GM18508 (cell line): ENCODE data around the gene FARS2.
A peak's percentile ranks its signal among the peaks of the same experiment; 100 is the strongest.

Source experiments
- ATAC-seq: cut with Tn5 transposase; IDR thresholded peaks from one replicate; pipeline ENCODE4 v1.9.1; 2021; ENCODE audit warnings: moderate number of reproducible peaks; ENCODE audit not compliant: insufficient read depth, unreplicated experiment

FARS2 gene

DNA sequence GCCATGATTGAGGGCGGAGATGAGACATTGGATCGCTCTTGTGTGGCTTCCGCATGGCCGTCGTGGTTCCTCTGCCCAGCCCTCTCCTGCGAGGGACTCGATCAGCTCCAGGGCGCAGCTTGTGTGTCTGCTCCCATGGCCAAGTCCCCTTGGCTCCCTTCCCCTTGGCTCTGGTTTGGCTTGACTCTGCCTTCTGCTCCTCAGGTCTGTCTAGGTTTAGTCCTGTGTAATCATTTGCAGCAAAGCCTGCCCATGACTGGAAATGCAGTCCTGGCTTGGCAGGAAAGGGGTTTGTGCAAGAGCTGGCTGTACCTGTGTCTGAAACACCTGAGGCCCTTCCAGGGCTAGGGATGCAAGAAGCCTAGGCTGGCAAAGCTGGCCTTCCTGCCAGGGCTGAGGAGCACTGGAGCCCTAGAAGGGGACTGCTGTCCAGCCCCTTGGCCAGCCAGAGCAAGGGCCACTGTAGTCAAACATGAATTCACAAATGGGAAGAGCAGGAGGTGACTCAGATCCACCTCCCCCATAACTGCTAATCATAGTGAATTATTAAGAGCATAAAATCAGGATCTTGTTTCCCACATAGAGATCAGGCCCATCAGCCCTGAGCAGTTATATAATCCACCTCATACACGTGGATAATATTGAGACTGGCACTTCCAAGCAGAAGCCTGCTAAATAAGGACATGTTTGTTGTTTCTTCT is 196.8 kb downstream of the FARS2 start:
- no peak for ATAC-seq

DNA sequence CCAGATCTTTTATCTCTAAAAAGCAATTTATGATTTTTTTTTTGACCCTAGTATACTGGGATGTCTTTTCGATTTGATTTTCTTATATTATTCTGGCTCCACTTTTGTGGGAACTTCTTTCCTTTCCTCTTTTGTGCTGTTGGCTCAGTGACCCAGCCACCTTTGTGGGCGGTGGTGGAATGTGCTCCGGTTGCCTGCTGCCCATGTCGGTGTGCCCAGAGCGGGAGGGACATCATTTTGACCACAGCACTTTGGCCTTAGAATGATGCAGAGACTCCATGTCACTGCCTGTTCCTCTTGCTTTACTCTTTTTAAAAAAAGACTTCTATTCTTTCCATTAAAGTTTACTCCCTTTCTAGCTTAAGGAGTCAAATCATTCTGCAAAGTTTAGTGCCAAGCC is 198.0 kb downstream of the FARS2 start:
- no peak for ATAC-seq

DNA sequence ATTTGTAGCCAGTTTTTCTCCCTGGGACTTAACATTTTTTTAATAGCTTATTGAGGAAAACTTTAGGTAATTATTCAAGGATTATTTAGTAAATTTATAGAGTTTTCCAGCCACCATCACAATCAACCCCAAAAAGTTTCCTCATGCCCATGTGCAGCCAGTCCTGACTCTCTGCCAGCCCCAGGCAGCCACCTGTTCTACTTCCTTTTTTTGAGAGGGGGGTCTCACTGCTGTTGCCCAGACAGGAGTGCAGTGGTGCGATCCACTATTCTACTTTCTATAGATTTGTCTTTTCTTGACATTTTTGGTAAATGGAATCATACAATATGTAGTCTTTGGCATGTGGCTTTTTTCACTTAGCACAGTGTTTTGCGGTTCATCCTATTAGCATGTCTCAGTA is 200.1 kb downstream of the FARS2 start:
- ATAC-seq: no peak

DNA sequence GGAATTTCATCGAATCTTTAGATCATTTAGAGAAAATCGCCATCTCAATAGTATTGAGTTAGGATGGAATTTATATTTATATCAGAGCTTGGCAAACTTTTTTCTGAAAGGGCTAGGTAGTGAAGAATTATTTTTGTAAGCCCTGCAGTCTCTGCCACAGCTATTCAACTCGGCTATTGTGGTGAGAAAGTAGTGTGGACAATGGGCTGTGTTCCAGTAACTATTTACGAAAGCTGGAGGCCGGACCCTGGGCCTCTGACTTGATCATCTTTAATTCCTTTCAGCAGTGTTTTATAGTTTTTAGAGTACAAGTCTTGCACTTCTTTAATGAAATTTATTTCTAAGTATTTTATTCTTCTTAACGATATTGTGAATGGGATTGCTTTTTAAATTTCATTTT is 201.5 kb downstream of the FARS2 start:
- no peak for ATAC-seq

DNA sequence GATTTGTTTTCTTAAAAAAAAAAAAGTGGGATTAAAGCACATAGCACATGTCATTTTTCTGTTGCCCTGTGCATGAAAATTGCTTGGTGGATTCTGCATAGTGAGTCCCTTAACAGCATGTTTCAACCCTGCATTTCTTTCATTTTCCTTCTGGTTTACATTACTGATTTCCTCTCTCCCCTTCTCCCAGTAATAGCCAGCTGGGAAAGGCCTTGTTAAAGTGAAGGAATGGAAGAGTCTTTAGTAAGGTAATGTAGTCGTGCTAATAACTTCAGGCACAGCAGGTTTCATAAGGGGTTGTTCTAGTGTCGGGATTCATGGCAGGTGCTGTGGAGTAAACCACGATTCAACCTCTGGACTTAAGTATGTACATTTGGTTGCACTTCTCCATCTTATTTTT is 202.4 kb downstream of the FARS2 start:
- ATAC-seq: no peak

DNA sequence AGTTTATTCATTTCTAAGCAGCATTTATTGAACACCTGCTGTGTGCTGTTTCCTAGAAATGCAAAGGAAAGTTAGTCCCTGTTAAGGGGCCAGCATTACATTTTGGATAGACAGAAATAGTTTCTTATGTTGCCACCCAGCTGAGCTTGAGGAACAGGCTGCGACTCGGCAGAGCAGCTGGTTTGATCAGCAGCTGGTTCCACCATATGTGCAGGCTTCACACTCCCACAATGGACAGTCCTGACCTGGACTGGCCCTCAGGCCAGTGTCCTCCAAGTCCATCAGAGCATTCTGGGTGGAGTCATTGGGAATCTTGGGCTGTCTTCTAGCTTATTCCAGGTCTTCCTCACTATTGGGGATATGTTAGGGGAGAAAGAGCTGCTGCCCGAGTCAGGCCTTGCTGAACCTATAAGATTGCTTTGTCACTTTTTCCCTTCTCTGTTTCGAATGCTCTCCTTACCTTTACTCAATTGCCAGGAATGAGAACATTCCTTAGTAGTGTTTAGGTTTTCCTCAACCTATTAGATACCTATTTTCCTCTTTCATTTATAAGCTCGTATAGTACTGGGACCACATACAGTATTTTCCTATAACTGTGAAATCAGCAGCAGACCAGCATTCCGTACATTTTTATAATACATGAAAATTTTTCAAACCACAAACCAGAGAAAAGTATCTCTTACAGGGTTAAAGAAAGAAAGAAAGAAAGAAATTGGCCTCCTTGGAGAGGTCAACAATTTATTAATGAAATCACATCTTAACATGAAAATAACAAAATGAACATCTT is 203.0 kb downstream of the FARS2 start:
- no peak for ATAC-seq

DNA sequence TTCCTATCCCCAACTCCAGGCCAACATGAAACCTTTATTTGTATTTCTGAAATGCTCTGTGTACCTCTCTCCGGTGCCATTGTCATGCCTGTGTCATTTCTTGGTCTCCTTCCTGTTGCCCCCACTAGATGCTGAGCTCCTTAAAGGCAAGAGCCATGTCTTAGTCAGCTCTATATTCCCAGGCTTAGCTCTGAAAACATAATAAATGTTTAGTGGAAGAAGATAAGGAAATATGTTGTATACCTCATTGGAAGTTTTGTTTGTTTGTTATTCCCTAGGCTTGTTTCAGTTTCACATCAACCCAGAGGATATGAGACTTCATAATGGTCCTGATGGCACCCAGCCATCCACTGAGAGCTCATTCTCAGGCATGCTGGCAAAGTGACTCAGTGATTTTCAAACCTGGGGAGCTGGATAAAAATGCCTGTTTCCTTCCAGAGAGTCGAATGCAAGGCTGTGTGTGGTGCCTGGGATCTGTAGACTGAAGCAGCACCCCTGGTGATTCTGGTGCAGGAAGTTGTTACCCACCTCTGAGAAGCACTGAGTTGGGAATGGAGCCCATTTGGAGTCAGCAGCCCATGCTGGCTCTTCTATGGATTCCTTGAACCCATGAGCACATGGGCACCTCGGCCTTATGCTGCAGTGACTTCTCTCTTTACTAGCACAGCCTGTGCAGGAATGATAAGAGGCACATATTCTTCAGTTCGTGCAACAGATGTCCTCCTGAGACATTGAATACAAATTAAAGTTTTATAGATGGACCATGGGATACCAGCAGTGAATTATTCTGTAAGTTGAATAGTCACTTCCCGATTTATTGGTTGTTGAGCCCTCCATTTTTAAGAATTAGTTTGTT is 205.2 kb downstream of the FARS2 start:
- ATAC-seq: no peak

DNA sequence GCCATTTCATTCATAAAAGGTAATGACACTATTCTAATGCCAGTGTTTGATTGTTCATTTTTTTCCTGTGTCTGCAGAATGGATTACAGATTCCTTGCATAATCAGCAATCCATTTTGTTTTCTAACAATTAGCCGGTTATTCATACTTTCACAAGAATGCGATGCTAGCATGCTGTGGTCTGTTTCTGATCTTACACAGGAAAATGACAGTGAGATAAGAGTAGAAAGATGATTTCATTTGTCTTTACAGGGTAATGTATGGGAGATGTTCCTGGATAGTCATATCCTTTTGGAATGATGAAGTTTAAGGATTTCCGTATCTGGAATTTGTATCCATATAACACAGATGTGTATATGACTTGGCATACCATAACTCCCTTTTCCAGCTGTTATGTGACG is 207.3 kb downstream of the FARS2 start:
- no peak for ATAC-seq

DNA sequence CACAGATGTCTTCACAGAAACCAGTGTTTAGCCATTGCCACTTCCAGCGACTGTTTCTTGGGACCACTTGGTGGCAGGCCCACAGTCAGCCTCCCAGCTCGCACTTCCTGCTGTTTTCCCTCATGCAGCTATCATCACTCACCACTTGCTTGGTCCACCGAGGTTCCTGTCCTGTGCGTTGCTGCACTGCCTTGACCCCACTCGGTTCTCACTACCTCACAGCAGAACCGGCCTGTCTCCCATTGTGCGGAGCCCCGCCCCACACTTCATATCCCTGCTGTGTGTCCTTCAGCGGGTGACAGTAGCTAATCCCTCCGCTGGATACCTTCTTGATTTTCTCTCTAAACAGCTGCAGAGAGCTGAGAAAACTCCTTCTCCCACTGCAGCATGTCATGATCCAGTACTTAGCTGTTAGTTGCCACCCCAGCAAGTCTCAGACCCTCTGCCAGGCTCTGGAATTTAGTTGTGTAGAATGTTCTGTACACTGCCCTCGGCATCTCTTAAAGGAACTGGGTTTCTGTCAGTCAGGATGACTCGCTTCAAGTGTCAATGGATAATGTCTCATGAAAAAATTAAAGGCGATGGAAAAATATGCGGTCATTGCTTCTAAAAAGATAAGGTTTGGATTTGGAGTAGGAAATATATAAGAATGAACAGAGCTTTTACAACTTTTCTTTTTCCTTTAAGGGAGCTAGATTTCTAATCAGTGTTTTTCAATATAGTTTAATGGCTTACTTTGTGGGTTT is 208.0 kb downstream of the FARS2 start:
- no peak for ATAC-seq

DNA sequence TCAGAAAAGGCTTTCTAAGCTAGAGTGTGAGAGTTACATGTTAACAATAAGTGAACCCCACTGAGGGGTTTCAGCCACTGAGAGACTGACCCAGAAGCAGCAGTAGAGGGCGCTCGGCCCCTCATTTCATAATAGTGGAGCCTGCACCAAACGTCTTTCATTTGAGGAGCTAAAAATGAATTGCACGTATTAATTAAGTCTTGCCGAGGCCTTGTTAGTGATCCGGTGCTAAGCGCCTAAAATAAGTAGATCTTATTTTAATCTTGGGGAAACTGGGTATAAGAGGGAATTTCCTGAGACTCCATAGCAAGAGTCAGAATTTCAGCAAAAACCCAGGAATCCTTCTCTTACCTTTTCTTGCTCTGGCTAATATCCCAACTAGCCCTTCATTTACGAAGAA is 209.7 kb downstream of the FARS2 start:
- no peak for ATAC-seq

DNA sequence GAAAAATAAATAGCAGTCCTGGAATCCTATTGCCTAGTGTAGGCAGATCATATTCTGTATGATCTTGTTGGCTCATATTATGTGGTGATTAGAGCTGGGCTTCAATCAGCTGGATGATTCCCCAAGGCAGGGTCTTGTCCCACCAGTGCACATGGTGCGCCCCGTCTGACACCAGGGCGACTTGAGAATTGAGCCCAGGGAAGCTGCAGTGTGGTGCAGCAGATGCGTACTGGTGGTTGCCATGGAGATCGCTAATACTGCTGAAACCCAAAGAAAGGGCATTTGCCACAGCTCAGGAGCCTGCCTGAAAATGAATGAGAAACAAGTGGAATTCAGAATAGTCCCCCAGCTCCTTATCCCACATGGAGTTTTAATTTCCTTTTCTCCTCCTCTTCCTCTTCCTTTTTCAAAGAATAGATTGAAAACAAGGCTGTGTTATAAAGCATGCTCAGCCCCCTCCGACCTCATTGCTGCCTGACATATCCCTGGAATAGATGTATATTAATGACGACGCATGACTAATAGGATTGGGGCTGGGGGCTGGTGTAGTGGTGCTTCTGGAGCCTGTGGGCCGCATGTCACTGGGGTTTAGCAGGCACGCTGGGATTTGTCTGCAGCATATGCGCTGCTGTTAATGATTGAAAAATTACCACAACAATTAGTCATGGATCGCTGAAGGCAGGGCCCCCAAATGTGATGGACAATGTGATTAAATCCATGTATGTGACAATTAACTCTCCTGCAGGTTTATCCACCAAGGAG is 210.5 kb downstream of the FARS2 start:
- ATAC-seq: no peak

DNA sequence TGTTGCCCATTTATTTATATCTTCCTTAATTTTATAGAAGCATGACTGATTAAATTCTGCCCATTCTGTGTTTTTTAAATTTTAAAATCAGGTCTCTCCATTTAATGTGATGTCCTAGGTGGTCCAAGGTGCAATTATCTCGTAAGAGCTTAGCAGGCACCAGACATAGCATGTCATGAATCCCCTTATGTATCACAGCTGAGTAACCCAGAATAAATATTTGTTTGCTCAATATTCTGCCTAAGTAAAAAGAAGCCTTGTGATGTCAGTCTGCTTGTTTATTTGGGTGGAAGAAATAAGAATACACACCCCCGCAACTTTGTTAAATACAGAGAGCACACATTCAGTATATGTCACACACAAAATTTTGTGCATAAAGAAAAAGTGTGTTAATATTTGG is 211.3 kb downstream of the FARS2 start:
- ATAC-seq: no peak

DNA sequence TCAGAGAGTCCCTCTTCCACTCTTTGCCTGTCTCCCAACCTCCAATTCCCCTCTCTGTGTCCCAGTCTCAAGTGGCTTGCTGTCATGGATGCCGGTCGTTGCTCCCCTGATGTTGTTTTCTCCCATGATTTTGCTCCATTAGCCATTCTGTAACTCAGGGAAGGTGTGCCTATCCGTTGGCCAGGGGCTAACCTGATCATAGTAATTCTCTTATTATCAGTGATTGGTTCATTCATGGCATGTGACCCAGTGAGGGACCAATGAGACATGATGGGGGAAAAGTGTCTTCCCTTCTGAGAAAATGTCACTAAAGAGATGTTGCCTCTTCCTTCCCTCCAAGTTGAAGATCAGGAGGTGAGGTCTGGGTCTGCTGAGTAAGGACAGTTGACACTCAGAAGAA is 214.5 kb downstream of the FARS2 start:
- no peak for ATAC-seq

DNA sequence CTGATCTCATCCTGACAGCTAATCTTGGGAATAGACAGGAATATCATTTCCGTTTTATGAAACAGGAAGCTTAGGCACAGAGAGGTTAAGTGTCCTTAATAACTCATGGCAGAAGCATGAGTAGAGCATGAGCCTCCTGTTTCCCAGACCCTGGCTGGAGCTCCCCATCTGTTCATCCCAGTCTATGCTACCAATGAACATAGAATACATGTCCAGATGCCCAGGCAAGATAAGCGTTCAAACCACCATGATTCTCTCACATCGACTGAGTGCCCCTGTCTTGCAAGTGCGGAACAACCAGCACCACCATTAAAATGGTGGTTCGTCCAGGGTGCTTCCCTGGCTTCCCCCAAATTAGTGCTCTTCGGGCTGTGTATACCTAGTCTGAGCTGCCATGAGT is 217.1 kb downstream of the FARS2 start:
- no peak for ATAC-seq

DNA sequence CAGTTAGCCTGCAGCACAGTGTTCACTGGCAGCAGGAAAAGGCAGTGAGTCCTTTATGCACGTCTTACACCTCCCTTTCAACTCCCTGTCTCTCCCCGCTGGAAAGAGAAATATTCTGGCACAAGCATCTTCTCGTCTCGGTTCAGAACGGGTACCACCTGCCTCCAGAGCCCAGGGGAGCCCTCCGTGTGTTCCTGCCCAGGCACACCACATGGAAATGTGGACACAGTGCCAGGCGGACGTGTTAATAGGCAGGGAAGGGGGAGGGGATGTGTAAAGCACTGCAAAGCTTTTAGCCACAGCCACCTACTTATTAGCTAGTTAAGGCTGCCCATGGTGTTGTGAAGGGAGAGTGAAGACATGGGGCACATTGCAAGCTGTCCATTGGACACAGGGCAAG is 219.7 kb downstream of the FARS2 start:
- ATAC-seq: no peak

DNA sequence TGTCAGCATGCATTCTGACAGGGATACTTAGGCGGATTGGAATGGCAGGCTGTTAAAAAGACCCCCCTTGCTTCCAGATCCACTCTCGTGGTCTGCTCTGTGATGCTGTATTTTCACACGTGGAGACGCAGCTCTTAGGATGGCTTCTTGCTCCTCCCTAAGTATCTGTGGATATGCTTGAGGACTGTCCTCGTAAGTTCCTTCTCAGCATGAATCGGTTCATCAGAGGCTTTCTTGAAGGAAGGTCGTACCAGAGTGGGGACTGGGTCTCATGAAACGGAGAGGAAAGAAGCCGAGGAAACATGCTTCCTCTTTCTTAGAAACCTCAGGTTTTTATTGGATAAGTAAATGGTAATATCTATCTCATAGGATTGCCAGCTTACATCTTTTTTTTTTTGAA is 220.4 kb downstream of the FARS2 start:
- ATAC-seq: no peak

DNA sequence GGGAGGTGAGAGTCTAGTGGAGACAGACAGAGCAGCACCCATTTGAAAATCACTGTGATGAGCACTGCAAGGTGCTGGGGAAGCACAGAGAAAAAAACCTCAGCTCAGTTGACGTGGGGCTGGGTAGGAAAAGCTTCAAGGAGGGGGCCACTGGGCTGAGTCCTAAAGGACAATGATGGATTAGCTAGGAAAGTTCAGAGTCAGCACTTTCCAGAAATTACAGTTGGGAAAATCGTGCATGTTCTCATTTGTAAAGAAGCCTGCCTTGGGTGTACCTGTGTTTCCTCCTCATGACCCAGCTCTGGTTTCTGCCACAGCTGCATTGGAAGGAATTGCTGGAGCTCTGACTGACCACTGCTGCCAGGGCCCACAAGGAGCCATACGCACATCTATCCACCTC is 221.3 kb downstream of the FARS2 start:
- no peak for ATAC-seq

DNA sequence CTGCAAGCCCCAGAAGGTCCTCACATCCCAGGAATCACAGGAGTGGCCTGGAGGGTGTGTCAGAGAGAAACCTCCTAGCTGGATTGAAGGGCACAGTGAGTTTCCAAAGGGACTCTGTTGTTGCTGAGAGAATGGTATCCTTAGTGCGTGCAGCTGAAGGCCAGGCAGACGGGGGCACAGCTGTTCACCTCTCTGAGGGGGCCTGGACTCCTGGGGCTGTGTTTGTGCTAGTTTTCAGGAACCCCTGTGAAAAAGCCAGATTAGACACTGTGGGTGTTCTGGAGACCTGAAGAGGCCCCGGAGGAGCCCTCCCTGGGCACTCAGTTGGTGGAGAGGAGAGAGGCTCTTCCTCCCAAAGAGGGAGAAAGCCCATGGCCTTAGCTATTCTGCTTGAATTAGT is 223.4 kb downstream of the FARS2 start:
- ATAC-seq: no peak

DNA sequence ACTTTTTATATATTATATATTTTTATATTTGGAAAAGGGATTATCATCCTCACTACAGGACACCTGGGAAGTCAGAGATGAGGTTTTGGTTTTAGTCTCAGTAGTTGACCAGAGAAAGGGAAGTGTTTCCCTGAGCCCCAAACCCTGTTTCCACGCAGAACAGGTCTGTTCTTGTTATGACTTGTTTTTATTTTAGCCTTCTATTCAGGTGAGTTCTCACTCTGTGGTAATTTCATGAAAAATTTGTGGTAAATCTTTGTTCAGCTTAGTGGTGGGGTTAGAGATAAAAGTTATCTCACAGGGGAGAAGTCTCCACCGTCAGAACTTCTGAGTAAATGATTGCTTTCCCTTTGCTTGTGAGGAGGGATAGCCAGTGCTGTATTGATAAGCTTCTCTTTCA is 224.9 kb downstream of the FARS2 start:
- peak; percentile 94 for ATAC-seq
